HG03457 (cell line): ENCODE results near the gene ANKRD13C.
A peak's percentile ranks its signal among the peaks of the same experiment; 100 is the strongest.

ENCODE experiments used
- ATAC-seq: cut with Tn5 transposase; IDR thresholded peaks from one replicate; pipeline ENCODE4 v1.9.1; 2021; ENCODE audit warnings: moderate number of reproducible peaks; ENCODE audit not compliant: unreplicated experiment

The ANKRD13C gene

GRCh38 chr1:70221238-70222121, 133.0 kb downstream of the ANKRD13C start, which contains the start of gene SRSF11:
TSS of gene SRSF11 (plus strand) at chr1:70221380. CDS start at chr1:70221637, 257 bp downstream.
- ATAC-seq, result peak; percentile 88

GRCh38 chr1:70220517-70221237, 133.8 kb downstream of the ANKRD13C start:
- peak; percentile 8 for ATAC-seq

GRCh38 chr1:70220015-70220414, 134.5 kb downstream of the ANKRD13C start:
- ATAC-seq, result no peak

- no peak for ATAC-seq
Observed at GRCh38 chr1:70211541-70211940, 143.0 kb downstream of the ANKRD13C start.

GRCh38 chr1:70210820-70211219, 143.7 kb downstream of the ANKRD13C start:
- ATAC-seq, result no peak
